Measurements from ENCODE around the gene HOMER3.

DNA sequence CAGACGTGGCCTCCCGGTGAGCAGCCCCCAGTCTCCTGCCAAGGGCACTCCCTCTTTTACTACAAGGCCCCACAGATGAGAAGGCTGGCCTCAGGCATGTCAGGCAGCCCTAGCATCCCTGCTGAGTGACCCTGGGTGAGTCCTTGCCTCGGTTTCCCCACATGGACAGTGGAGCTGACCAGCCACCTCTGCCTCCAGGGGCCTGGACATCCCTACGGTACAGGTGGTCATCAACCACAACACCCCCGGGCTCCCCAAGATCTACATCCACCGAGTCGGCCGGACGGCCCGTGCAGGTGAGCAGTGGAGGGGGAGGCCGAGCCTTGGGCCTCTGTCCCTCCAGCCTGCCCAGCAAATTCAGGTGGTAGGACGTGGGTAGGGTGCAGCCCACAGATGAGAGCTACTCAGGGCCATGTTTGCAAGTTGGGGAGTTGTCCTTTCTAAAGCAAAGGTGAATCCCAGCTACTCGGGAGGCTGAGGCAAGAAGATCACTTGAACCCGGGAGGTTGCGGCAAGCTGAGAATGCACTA is 16.3 kb downstream of the HOMER3 start:
- TF ChIP-seq, protein P1, sequence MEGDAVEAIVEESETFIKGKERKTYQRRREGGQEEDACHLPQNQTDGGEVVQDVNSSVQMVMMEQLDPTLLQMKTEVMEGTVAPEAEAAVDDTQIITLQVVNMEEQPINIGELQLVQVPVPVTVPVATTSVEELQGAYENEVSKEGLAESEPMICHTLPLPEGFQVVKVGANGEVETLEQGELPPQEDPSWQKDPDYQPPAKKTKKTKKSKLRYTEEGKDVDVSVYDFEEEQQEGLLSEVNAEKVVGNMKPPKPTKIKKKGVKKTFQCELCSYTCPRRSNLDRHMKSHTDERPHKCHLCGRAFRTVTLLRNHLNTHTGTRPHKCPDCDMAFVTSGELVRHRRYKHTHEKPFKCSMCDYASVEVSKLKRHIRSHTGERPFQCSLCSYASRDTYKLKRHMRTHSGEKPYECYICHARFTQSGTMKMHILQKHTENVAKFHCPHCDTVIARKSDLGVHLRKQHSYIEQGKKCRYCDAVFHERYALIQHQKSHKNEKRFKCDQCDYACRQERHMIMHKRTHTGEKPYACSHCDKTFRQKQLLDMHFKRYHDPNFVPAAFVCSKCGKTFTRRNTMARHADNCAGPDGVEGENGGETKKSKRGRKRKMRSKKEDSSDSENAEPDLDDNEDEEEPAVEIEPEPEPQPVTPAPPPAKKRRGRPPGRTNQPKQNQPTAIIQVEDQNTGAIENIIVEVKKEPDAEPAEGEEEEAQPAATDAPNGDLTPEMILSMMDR (IDR thresholded peaks at IDR 0.05) = no peak
- TF ChIP-seq POLR2A (IDR thresholded peaks at IDR 0.05) = no peak

Data from heart left ventricle (tissue), 13 donors.